ENCODE measurements around the gene CROT.

Gene CROT

GRCh38 chr7:87342231-87342630, 3.2 kb upstream of the CROT start:
- DNase-seq: no peak

- DNase-seq: no peak
These were observed 1.0 kb upstream of the CROT start for GRCh38 chr7:87344446-87344845.

GRCh38 chr7:87345962-87346371, 503 bp downstream of the CROT start:
- DNase-seq: no peak

- no peak for DNase-seq
These were observed 1.7 kb downstream of the CROT start for GRCh38 chr7:87347207-87347606.

- DNase-seq: no peak
These were observed 2.2 kb downstream of the CROT start for GRCh38 chr7:87347664-87348063.

- no peak for DNase-seq
These were observed 9.3 kb downstream of the CROT start for GRCh38 chr7:87354749-87355148.

- DNase-seq: no peak
These were observed 11.0 kb downstream of the CROT start for GRCh38 chr7:87356448-87356847.

- DNase-seq: no peak
These were observed 13.9 kb downstream of the CROT start for GRCh38 chr7:87359366-87359765.

- DNase-seq: no peak
These were observed 15.9 kb downstream of the CROT start for GRCh38 chr7:87361320-87361719.

- no peak for DNase-seq
These were observed 17.9 kb downstream of the CROT start for GRCh38 chr7:87363342-87363741.

- DNase-seq: no peak
These were observed 18.8 kb downstream of the CROT start for GRCh38 chr7:87364246-87364645.

- DNase-seq: no peak
These were observed 23.8 kb downstream of the CROT start for GRCh38 chr7:87369216-87369615.

GRCh38 chr7:87370660-87371180, 25.3 kb downstream of the CROT start:
- DNase-seq: no peak

- no peak for DNase-seq
These were observed 30.4 kb downstream of the CROT start for GRCh38 chr7:87375662-87376435.

- no peak for DNase-seq
These were observed 35.4 kb downstream of the CROT start for GRCh38 chr7:87380905-87381304.

- no peak for DNase-seq
These were observed 45.7 kb downstream of the CROT start for GRCh38 chr7:87391020-87391701.

GRCh38 chr7:87395442-87396020, 50.1 kb downstream of the CROT start:
- DNase-seq: no peak

GRCh38 chr7:87398446-87398845, 53.0 kb downstream of the CROT start:
- DNase-seq: no peak

GRCh38 chr7:87404674-87405073, 59.2 kb downstream of the CROT start:
- no peak for DNase-seq

GRCh38 chr7:87411186-87411585, 65.7 kb downstream of the CROT start:
- no peak for DNase-seq

- no peak for DNase-seq
These were observed 67.6 kb downstream of the CROT start for GRCh38 chr7:87413029-87413428.

GRCh38 chr7:87413951-87414793, 68.7 kb downstream of the CROT start:
- DNase-seq: no peak

- no peak for DNase-seq
These were observed 69.3 kb downstream of the CROT start for GRCh38 chr7:87414794-87415188.
